ENCODE data around the gene SMPD3. TPM values are rescaled to one million over a fixed set of nuclear protein-coding genes. Genes with fewer than 3 reads are reported as not detected.

SMPD3 gene
- total and polyA plus RNA-seq, 5 donors, result 0.14 to 0.94 (median 0.43) TPM

DNA sequence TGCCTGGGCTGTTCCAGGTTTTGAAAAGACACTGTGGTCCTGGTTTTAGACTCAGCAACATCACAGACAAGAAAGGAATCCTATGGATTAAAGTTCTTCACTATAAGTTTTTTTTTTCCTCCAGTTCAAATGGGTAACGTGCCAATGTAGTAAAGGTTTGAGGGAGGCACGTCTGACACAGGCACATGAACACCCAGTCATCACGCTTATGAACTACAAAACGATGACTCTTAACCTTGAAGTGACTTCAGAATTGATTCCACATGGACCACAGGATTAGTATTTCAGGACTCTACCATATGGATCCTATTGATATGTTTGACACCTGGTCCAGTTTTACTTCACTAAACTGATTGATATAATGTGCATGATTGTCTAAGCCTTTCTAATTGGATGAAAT is 135.2 kb downstream of the SMPD3 start:
- H3K27me3 ChIP-seq (ENCODE audit: control insufficient read depth, insufficient read depth), result no peaks in the 10 kb centered on the region
- intact Hi-C loops (cut with DNase I), result loop anchor here in 3 of 4 donors (5.0 kb wide), 1 partner anchor 51 kb away; the partner anchor contains the start of gene SLC7A6 (in 3 of the 3)
- no peak overlapping the region for H3K27ac ChIP-seq (ENCODE audit: low read length)
- H3K4me1 ChIP-seq (ENCODE audit: control insufficient read depth, insufficient read depth, low read length), result peaks cover 11% of the 10 kb centered on the region
- no peak overlapping the region for H3K4me3 ChIP-seq (ENCODE audit: low read length)
- 85% methylated on average over 4 of the region's 4 CpGs for WGBS
- no peak for DNase-seq
- ATAC-seq, result no peak
- no peaks in the 10 kb centered on the region for H3K9me3 ChIP-seq (ENCODE audit: control insufficient read depth, low read length)

DNA sequence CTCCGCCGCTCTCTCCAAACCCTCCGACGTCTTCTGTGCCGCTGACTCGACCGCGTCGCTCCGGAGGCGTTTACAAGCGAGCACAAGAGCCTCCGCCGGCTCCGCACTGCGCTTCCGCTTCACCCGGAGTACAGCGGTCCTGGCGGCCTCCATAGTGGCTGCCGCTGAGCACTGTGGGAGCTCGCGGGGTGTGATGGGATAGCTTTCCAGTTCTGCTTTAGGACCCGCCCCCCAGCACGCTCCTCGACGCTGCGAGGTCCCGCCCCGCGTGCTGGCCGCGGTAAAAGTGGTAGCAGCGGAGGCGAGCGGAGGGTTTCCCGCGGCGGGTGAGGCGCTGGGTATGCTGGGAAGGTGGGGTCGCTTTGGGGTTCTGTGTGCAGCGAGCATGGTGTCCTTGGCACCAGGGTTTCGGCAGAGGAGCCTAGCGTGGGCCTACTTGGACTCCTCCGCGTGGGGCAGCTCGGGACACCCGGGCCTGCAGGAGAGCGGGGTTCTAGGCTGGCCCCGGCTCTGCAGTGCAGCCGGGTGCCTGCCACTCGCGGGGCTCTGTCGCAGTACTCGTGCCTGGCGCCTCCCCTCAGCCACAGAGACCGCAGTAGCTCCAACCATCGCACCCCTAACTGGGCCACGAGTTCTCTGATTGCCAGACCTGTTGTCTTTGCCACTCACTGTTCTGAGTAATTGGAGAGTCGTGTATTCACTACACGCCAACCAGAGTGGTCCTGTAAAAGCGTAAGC is 137.4 kb downstream of the SMPD3 start, which contains the start of the genes PRMT7 and SLC7A6OS:
Gene PRMT7 (plus strand): TSS at position 246 of the 738 bp plus-strand sequence. CDS start 4,961 bp downstream, outside the sequence.
Gene SLC7A6OS (minus strand): TSS at position 173 of the 738 bp plus-strand sequence. CDS start 20 bp downstream, at position 153.
- under 1% methylated on average over 62 of the region's 62 CpGs for WGBS
- Histone ChIP-seq H3K9me3 (ENCODE audit: control insufficient read depth, low read length) (no peaks in the 10 kb centered on the region), H3K4me3 (ENCODE audit: low read length) (peak within 1 kb of the TSS; percentile 87), H3K27me3 (ENCODE audit: control insufficient read depth, insufficient read depth) (no peaks in the 10 kb centered on the region), H3K4me1 (ENCODE audit: control insufficient read depth, insufficient read depth, low read length) (peaks cover 11% of the 10 kb centered on the region), H3K27ac (ENCODE audit: low read length) (peak within 1 kb of the TSS; percentile 77)
- ATAC-seq (peak; percentile 100), DNase-seq (peak; percentile 92 to 96 (median 95))
- intact Hi-C loops (cut with DNase I), result loop anchor here in 3 of 4 donors (5.0 kb wide), 1 partner anchor 49 kb away; the partner anchor contains the start of gene SLC7A6 (in 3 of the 3)

- peaks cover 11% of the 10 kb centered on the region for H3K4me1 ChIP-seq (ENCODE audit: control insufficient read depth, insufficient read depth, low read length)
- WGBS, result under 1% methylated on average over 29 of the region's 29 CpGs
- peak; percentile 49 to 51 for ATAC-seq
- peak; percentile 45 to 71 (median 66) for DNase-seq
- H3K27ac ChIP-seq (ENCODE audit: low read length), result peak overlapping the region; percentile 77
- intact Hi-C loops (cut with DNase I), result loop anchor here in 3 of 4 donors (5.0 kb wide), 1 partner anchor 48 kb away; the partner anchor contains the start of gene SLC7A6 (in 3 of the 3)
- no peaks in the 10 kb centered on the region for H3K9me3 ChIP-seq (ENCODE audit: control insufficient read depth, low read length)
- peak overlapping the region; percentile 87 for H3K4me3 ChIP-seq (ENCODE audit: low read length)
- no peaks in the 10 kb centered on the region for H3K27me3 ChIP-seq (ENCODE audit: control insufficient read depth, insufficient read depth)
These were observed 137.9 kb downstream of the SMPD3 start for GRCh38 chr16:68310437-68310773.

DNA sequence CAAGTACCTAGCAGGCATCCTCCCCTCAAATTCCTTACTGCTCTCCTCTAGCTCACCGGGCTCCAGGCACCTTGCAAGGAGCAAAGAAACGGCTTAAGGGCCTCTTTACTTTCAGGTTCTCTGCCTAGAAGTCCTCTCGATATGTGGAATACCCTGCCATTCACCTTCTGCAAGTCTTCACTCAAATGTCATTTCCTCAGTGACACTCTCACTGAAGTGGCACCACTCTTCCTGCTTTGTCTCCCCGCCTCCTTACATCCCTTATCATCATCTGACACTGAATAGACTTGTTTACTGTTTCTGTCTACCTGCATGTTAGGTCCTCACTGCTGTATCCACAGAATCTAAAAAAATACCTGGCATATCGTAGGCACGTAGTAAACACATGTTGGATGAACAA is 138.5 kb downstream of the SMPD3 start:
- no peak overlapping the region for H3K27ac ChIP-seq (ENCODE audit: low read length)
- ATAC-seq (no peak), DNase-seq (no peak)
- H3K4me1 ChIP-seq (ENCODE audit: control insufficient read depth, insufficient read depth, low read length), result peaks cover 11% of the 10 kb centered on the region
- peak overlapping the region; percentile 87 for H3K4me3 ChIP-seq (ENCODE audit: low read length)
- no peaks in the 10 kb centered on the region for H3K27me3 ChIP-seq (ENCODE audit: control insufficient read depth, insufficient read depth)
- 37% methylated on average over 6 of the region's 6 CpGs for WGBS
- intact Hi-C loops (cut with DNase I), result loop anchor here in 3 of 4 donors (5.0 kb wide), 1 partner anchor 47 kb away; the partner anchor contains the start of gene SLC7A6 (in 3 of the 3)
- H3K9me3 ChIP-seq (ENCODE audit: control insufficient read depth, low read length), result no peaks in the 10 kb centered on the region

Other genes starting within 250 kb of the SMPD3 start
- under 1 TPM; 0.14 to 0.59 (median 0.36) TPM for gene ESRP2, start 212.4 kb downstream of the SMPD3 start, total RNA-seq
- 0.16 TPM for gene ESRP2, start 212.4 kb downstream of the SMPD3 start, polyA plus RNA-seq
- gene PLA2G15, start 203.1 kb downstream of the SMPD3 start, total RNA-seq, result 10 to 100 TPM; 20.2 to 30.8 (median 28.7) TPM
- gene PLA2G15, start 203.1 kb downstream of the SMPD3 start, polyA plus RNA-seq, result 18.2 TPM
- 10 to 100 TPM; 39.0 to 60.7 (median 51.3) TPM for gene SLC7A6, start 184.0 kb downstream of the SMPD3 start, total RNA-seq
- gene SLC7A6, start 184.0 kb downstream of the SMPD3 start, polyA plus RNA-seq, result 25.0 TPM
- gene SLC7A6OS, start 137.6 kb downstream of the SMPD3 start, total RNA-seq, result 10 to 100 TPM; 10.9 to 13.4 (median 11.9) TPM
- gene SLC7A6OS, start 137.6 kb downstream of the SMPD3 start, polyA plus RNA-seq, result 7.9 TPM
- 10 to 100 TPM; 20.8 to 34.7 (median 32.2) TPM for gene PRMT7, start 137.5 kb downstream of the SMPD3 start, total RNA-seq
- gene PRMT7, start 137.5 kb downstream of the SMPD3 start, polyA plus RNA-seq, result 34.5 TPM
- 10 to 100 TPM; 12.2 to 14.3 (median 12.5) TPM for gene ZFP90, start 90.8 kb upstream of the SMPD3 start, total RNA-seq
- 8.4 TPM for gene ZFP90, start 90.8 kb upstream of the SMPD3 start, polyA plus RNA-seq
- under 1 TPM in 3 of 4 donors, not detected in 1; 0.14 to 0.29 (median 0.25) TPM for gene CDH3, start 196.8 kb upstream of the SMPD3 start, total RNA-seq
- gene CDH3, start 196.8 kb upstream of the SMPD3 start, polyA plus RNA-seq, result 0.09 TPM